GM19035 (cell line): ENCODE measurements around the gene APP.
"Not testable (repeated sequence)": the region's sequence is repeated elsewhere in the genome, so short reads cannot be mapped to it uniquely, and the experiment has no call there.

Source experiments
- ATAC-seq: cut with Tn5 transposase; IDR thresholded peaks from one replicate; pipeline ENCODE4 v1.9.1; 2021; ENCODE audit not compliant: unreplicated experiment

APP gene

GRCh38 chr21:26023406-26023805, 147.2 kb downstream of the APP start:
- not testable (repeated sequence) for ATAC-seq

- not testable (repeated sequence) for ATAC-seq
These were observed 147.8 kb downstream of the APP start for GRCh38 chr21:26022598-26023337.

- ATAC-seq = no peak
These were observed 150.1 kb downstream of the APP start for GRCh38 chr21:26020510-26020909.

- no peak for ATAC-seq
These were observed 150.5 kb downstream of the APP start for GRCh38 chr21:26020081-26020480.

- ATAC-seq = no peak
These were observed 151.3 kb downstream of the APP start for GRCh38 chr21:26019236-26019635.

- no peak for ATAC-seq
These were observed 156.6 kb downstream of the APP start for GRCh38 chr21:26013970-26014369.

- not testable (repeated sequence) for ATAC-seq
These were observed 158.1 kb downstream of the APP start for GRCh38 chr21:26012482-26012881.

- ATAC-seq = no peak
These were observed 159.2 kb downstream of the APP start for GRCh38 chr21:26011292-26011940.

- no peak for ATAC-seq
These were observed 162.5 kb downstream of the APP start for GRCh38 chr21:26007951-26008498.

GRCh38 chr21:26005464-26005863, 165.1 kb downstream of the APP start:
- ATAC-seq = no peak

GRCh38 chr21:26003404-26003803, 167.2 kb downstream of the APP start:
- no peak for ATAC-seq

- no peak for ATAC-seq
These were observed 169.2 kb downstream of the APP start for GRCh38 chr21:26001356-26001755.

- ATAC-seq = no peak
These were observed 170.5 kb downstream of the APP start for GRCh38 chr21:25999921-26000582.

GRCh38 chr21:25997788-25998611, 172.6 kb downstream of the APP start:
- no peak for ATAC-seq

- ATAC-seq = no peak
These were observed 175.3 kb downstream of the APP start for GRCh38 chr21:25995278-25995677.

- ATAC-seq = no peak
These were observed 175.8 kb downstream of the APP start for GRCh38 chr21:25994758-25995163.

GRCh38 chr21:25988738-25989137, 181.8 kb downstream of the APP start:
- ATAC-seq = no peak

GRCh38 chr21:25987531-25987930, 183.0 kb downstream of the APP start:
- ATAC-seq = no peak

GRCh38 chr21:25986928-25987327, 183.6 kb downstream of the APP start:
- ATAC-seq = no peak

GRCh38 chr21:25985990-25986389, 184.6 kb downstream of the APP start:
- ATAC-seq = no peak

GRCh38 chr21:25984538-25984937, 186.0 kb downstream of the APP start:
- no peak for ATAC-seq
